HG03442 (cell line): Measurements from ENCODE around the gene MTG1.
A peak's percentile ranks its signal among the peaks of the same experiment; 100 is the strongest.

ENCODE experiments used
- ATAC-seq: cut with Tn5 transposase; IDR thresholded peaks from one replicate; pipeline ENCODE4 v1.9.1; 2021; ENCODE audit warnings: mild to moderate bottlenecking, moderate library complexity; ENCODE audit not compliant: unreplicated experiment

MTG1 gene

GRCh38 chr10:133394064-133394663 is at the start of gene MTG1:
Gene MTG1 (plus strand): TSS chr10:133394157. CDS start chr10:133394221, 64 bp downstream.
- ATAC-seq: peak; percentile 62

- no peak for ATAC-seq
Observed at GRCh38 chr10:133344236-133344635, 49.7 kb upstream of the MTG1 start.

- no peak for ATAC-seq
Observed at GRCh38 chr10:133346413-133346812, 47.5 kb upstream of the MTG1 start.

GRCh38 chr10:133347710-133348517 is 46.0 kb upstream of the MTG1 start:
- no peak for ATAC-seq

GRCh38 chr10:133349160-133349568 is 44.8 kb upstream of the MTG1 start:
- ATAC-seq: no peak

- no peak for ATAC-seq
Observed at GRCh38 chr10:133349577-133350011, 44.4 kb upstream of the MTG1 start.

- no peak for ATAC-seq
Observed at GRCh38 chr10:133350283-133350949, 43.5 kb upstream of the MTG1 start.

- ATAC-seq: no peak
Observed at GRCh38 chr10:133350950-133351329, 43.0 kb upstream of the MTG1 start.

- no peak for ATAC-seq
Observed at GRCh38 chr10:133351408-133352318, 42.3 kb upstream of the MTG1 start.

- ATAC-seq: no peak
Observed at GRCh38 chr10:133353202-133353959, 40.6 kb upstream of the MTG1 start.

- ATAC-seq: no peak
Observed at GRCh38 chr10:133353988-133354605, 39.9 kb upstream of the MTG1 start.

GRCh38 chr10:133354672-133355240 is 39.2 kb upstream of the MTG1 start:
- no peak for ATAC-seq

GRCh38 chr10:133355266-133355665 is 38.7 kb upstream of the MTG1 start:
- no peak for ATAC-seq

- ATAC-seq: no peak
Observed at GRCh38 chr10:133355991-133356390, 38.0 kb upstream of the MTG1 start.

- ATAC-seq: no peak
Observed at GRCh38 chr10:133356549-133357284, 37.2 kb upstream of the MTG1 start.

- peak; percentile 64 for ATAC-seq
Observed at GRCh38 chr10:133357285-133358161, 36.4 kb upstream of the MTG1 start, which contains the start of gene FUOM. Gene FUOM (minus strand): TSS chr10:133358019. CDS start chr10:133358007, 12 bp downstream.

- ATAC-seq: no peak
Observed at GRCh38 chr10:133358162-133358924, 35.6 kb upstream of the MTG1 start.
